HepG2 (cell line): ENCODE measurements around the gene DSCAML1.

ENCODE experiments used
- BHLHE40 ChIP-seq: IDR thresholded peaks from 2 replicates; pipeline ENCODE4 v1.6.1; 2011; ENCODE audit warnings: low read length, improper control_type of control experiment
- JDP2 ChIP-seq: sonication (generic); formaldehyde crosslinking; IDR thresholded peaks from 2 replicates; pipeline ENCODE4 v1.8.1; 2022; ENCODE audit warnings: missing genetic modification reagents, borderline replicate concordance
- MXI1 ChIP-seq: IDR thresholded peaks from 3 replicates; pipeline ENCODE4 v1.6.1; 2012; ENCODE audit warnings: low read depth, low read length, inconsistent platforms, borderline replicate concordance
- NCOA5 ChIP-seq: sonication (generic); formaldehyde crosslinking; IDR thresholded peaks from 2 replicates; pipeline ENCODE4 v1.4.0; 2020; ENCODE audit warnings: missing genetic modification reagents
- NFIC ChIP-seq: IDR thresholded peaks from 2 replicates; pipeline ENCODE4 v1.6.1; 2012; ENCODE audit warnings: mild to moderate bottlenecking, low read length, inconsistent platforms
- POLR2A ChIP-seq, 2 experiments: IDR thresholded peaks; 2 replicates each; pipeline ENCODE4 v1.6.1; 2011; ENCODE audit warnings: low read depth in 2 of 2, low read length in 2 of 2, mild to moderate bottlenecking in 1 of 2, moderate library complexity in 1 of 2; ENCODE audit not compliant: insufficient read depth in 1 of 2
- RAD21 ChIP-seq: fragments of 450-650 bp; formaldehyde crosslinking; IDR thresholded peaks from 2 replicates; pipeline ENCODE4 v1.5.0; 2020; ENCODE audit warnings: mild to moderate bottlenecking
- TRIM24 ChIP-seq: sonication (generic); formaldehyde crosslinking; IDR thresholded peaks from 2 replicates; pipeline ENCODE4 v1.8.0; 2022; ENCODE audit warnings: mild to moderate bottlenecking, missing genetic modification reagents
- TF ChIP-seq, protein P1 (sequence below): sonication (generic); formaldehyde crosslinking; IDR thresholded peaks from 2 replicates; pipeline ENCODE4 v1.5.0; 2020; ENCODE audit warnings: mild to moderate bottlenecking, missing genetic modification reagents
- TF ChIP-seq, protein P2 (sequence below): sonication (generic); formaldehyde crosslinking; IDR thresholded peaks from 2 replicates; pipeline ENCODE4 v1.4.0; 2020; ENCODE audit warnings: missing genetic modification reagents, borderline replicate concordance

DNA sequence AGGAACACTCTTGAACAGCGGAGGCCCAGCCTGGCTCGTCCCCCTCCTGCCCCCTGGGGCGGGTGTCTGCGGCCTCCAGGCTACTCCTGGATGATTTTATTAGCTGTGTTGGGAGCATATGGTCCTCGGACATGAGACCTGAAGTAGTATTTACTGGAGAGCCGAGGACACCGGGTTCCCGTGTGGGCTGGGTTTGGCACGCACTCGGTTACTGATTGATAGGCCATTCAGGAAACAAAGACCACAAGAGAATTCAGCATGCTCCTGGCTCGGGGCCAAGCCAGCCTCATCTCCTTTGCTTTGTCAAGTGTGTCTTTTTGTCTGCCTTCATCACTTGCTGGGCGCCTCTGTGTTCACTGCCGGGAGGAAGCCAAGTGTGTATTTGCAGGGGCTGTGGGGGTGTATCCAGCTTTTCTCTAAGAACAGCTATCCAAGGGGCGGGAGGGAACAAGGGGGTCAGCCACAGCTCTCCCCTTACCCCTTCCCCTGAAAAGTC, 17.8 kb upstream of the DSCAML1 start:
- TF ChIP-seq RAD21 (CRISPR knock-in tag) (no peak), JDP2 (CRISPR knock-in tag) (no peak), NCOA5 (CRISPR knock-in tag) (no peak), POLR2A (IDR thresholded peaks at IDR 0.05; ENCODE audit: insufficient read depth in 1 of 2, low read depth in 2 of 2, low read length in 2 of 2) (no peak; a peak in 1 of 4 replicates), BHLHE40 (no peak), NFIC (no peak), MXI1 (no peak), TRIM24 (CRISPR knock-in tag) (no peak)
- TF ChIP-seq, protein P1, sequence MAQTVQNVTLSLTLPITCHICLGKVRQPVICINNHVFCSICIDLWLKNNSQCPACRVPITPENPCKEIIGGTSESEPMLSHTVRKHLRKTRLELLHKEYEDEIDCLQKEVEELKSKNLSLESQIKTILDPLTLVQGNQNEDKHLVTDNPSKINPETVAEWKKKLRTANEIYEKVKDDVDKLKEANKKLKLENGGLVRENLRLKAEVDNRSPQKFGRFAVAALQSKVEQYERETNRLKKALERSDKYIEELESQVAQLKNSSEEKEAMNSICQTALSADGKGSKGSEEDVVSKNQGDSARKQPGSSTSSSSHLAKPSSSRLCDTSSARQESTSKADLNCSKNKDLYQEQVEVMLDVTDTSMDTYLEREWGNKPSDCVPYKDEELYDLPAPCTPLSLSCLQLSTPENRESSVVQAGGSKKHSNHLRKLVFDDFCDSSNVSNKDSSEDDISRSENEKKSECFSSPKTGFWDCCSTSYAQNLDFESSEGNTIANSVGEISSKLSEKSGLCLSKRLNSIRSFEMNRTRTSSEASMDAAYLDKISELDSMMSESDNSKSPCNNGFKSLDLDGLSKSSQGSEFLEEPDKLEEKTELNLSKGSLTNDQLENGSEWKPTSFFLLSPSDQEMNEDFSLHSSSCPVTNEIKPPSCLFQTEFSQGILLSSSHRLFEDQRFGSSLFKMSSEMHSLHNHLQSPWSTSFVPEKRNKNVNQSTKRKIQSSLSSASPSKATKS: no peak
- TF ChIP-seq, protein P2, sequence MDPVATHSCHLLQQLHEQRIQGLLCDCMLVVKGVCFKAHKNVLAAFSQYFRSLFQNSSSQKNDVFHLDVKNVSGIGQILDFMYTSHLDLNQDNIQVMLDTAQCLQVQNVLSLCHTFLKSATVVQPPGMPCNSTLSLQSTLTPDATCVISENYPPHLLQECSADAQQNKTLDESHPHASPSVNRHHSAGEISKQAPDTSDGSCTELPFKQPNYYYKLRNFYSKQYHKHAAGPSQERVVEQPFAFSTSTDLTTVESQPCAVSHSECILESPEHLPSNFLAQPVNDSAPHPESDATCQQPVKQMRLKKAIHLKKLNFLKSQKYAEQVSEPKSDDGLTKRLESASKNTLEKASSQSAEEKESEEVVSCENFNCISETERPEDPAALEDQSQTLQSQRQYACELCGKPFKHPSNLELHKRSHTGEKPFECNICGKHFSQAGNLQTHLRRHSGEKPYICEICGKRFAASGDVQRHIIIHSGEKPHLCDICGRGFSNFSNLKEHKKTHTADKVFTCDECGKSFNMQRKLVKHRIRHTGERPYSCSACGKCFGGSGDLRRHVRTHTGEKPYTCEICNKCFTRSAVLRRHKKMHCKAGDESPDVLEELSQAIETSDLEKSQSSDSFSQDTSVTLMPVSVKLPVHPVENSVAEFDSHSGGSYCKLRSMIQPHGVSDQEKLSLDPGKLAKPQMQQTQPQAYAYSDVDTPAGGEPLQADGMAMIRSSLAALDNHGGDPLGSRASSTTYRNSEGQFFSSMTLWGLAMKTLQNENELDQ (CRISPR knock-in tag): no peak
